Prostate gland (tissue), 2 donors: Measurements from ENCODE around the gene DNAJC6.

ENCODE experiments used
- CTCF ChIP-seq, 4 experiments: fragments of 200-600 bp in 2 of 4; fragments of 450-650 bp in 2 of 4; sonication (generic) in 2 of 4; IDR thresholded peaks; 1 replicate in 3 of 4; 2 replicates in 1 of 4; pipeline ENCODE4 v1.5.1; 2016 to 2019; ENCODE audit warnings: antibody characterized with exemption in 4 of 4, mild to moderate bottlenecking in 2 of 4, moderate library complexity in 2 of 4
- POLR2A ChIP-seq: fragments of 450-650 bp; IDR thresholded peaks from one replicate; pipeline ENCODE4 v1.6.1; 2016; ENCODE audit warnings: antibody characterized with exemption, mild to moderate bottlenecking
- POLR2AphosphoS5 ChIP-seq: sonication (generic); formaldehyde crosslinking; IDR thresholded peaks from one replicate; pipeline ENCODE4 v1.6.1; 2017; ENCODE audit warnings: antibody characterized with exemption

- TF ChIP-seq POLR2A, result no peak
- no peak for TF ChIP-seq CTCF (IDR thresholded peaks at IDR 0.05)
- TF ChIP-seq POLR2AphosphoS5, result no peak
Measured at GRCh38 chr1:65323246-65323645, 13.9 kb downstream of the DNAJC6 start.
